Spleen (tissue), 11 donors: ENCODE results near the gene NOM1. TPM values are rescaled to one million over a fixed set of nuclear protein-coding genes. Genes with fewer than 3 reads are reported as not detected.

Experiments
- DNase-seq: peaks from one replicate; pipeline ENCODE4 v3.0.0-alpha.2; 2020
- H3K27ac ChIP-seq, 8 donors: fragments of 200-600 bp; sonication (generic) in 7 of 8; 1 replicate in 4 of 8; 2 replicates in 4 of 8; pipeline versions ENCODE4 v1.5.0 to v1.8.0; 2016 to 2021; ENCODE audit warnings: inconsistent platforms in 4 of 8, mild to moderate bottlenecking in 4 of 8, moderate library complexity in 1 of 8
- H3K27me3 ChIP-seq, 7 donors: fragments of 200-600 bp; sonication (generic) in 6 of 7; replicated peaks in 1 of 7; 1 replicate in 4 of 7; 2 replicates in 3 of 7; pipeline versions ENCODE4 v1.5.0 to v1.8.0; 2016 to 2021; ENCODE audit warnings: inconsistent platforms in 3 of 7, mild to moderate bottlenecking in 1 of 7
- H3K36me3 ChIP-seq, 6 donors: fragments of 200-600 bp; sonication (generic) in 5 of 6; 1 replicate in 4 of 6; 2 replicates in 2 of 6; pipeline versions ENCODE4 v1.5.0 to v1.8.0; 2016 to 2021; ENCODE audit warnings: inconsistent platforms in 2 of 6
- H3K4me1 ChIP-seq, 6 donors: fragments of 200-600 bp; sonication (generic) in 5 of 6; 1 replicate in 3 of 6; 2 replicates in 3 of 6; pipeline versions ENCODE4 v1.5.0 to v1.8.0; 2016 to 2021; ENCODE audit warnings: inconsistent platforms in 3 of 6
- H3K4me3 ChIP-seq, 8 donors: fragments of 200-600 bp; sonication (generic) in 7 of 8; 1 replicate in 4 of 8; 2 replicates in 4 of 8; pipeline versions ENCODE4 v1.5.0 to v1.8.0; 2016 to 2021; ENCODE audit warnings: inconsistent platforms in 4 of 8, mild to moderate bottlenecking in 4 of 8, moderate library complexity in 2 of 8
- H3K9me3 ChIP-seq, 8 donors: fragments of 200-600 bp; sonication (generic) in 7 of 8; 1 replicate in 4 of 8; 2 replicates in 4 of 8; pipeline versions ENCODE4 v1.5.0 to v1.8.0; 2016 to 2021; ENCODE audit warnings: inconsistent platforms in 4 of 8
- CTCF ChIP-seq, 11 experiments: fragments of 200-600 bp in 7 of 11; fragments of 450-650 bp in 4 of 11; sonication (generic) in 4 of 11; IDR thresholded peaks in 8 of 11; conservative IDR thresholded peaks in 3 of 11; 1 replicate in 7 of 11; 2 replicates in 4 of 11; pipeline versions ENCODE4 v1.4.0 to v1.8.0; 2016 to 2021; ENCODE audit warnings: antibody characterized with exemption in 11 of 11, inconsistent platforms in 4 of 11, mild to moderate bottlenecking in 1 of 11
- POLR2A ChIP-seq, 3 donors: fragments of 450-650 bp; IDR thresholded peaks; one replicate each; pipeline ENCODE4 v1.5.1; 2017; ENCODE audit warnings: antibody characterized with exemption in 3 of 3, mild to moderate bottlenecking in 1 of 3
- POLR2AphosphoS5 ChIP-seq, 3 donors: sonication (generic); formaldehyde crosslinking; IDR thresholded peaks; one replicate each; pipeline ENCODE4 v1.5.1; 2017; ENCODE audit warnings: antibody characterized with exemption in 3 of 3
- WGBS, 5 donors: extraction: QIAGEN DNeasy Blood & Tissue Kit in 3 of 5; methylation state at CpG; one replicate each; pipeline versions ENCODE4 v1.1.5 to v1.1.7; 2013 to 2018; 5-methylcytosine and 5-hydroxymethylcytosine counted together
- intact Hi-C: fragments of 100-400 bp; cut with DNase I; formaldehyde crosslinking; loops from one replicate; pipeline ENCODE4 v1.15.0; 2023; ENCODE audit warnings: low total_unique reads
- polyA plus RNA-seq, 3 donors: library from polyadenylated mRNA; stranded (reverse); fragments of 200-250 nt; gene quantifications; one replicate each; pipeline ENCODE4 v1.2.1, GENCODE V29; 2013
- total RNA-seq, 7 donors: library from RNA; depleted of rRNA in 3 of 7; stranded (reverse); fragments of >200 nt in 3 of 7; fragmentation: NEBNext Ultra II Directional in 4 of 7; extraction: Animal tissue kit (Norgen Biotek cat#: 25700) in 4 of 7; gene quantifications; one replicate each; pipeline versions ENCODE4 v1.1.0 to v1.2.1, GENCODE V29; 2016 to 2021
- donor health status: healthy with polysubstance abuse.
- donor health status: DM: no; HTN: no; CAD: no; lungs with moderate emphysema.
- donor health status: DM: no; HTN: no; CAD: no.
- donor health status: Bipolar disorder and iron deficiency.
- donor health status: healthy.
- donor health status: DM: no; HTN: no; CAD: no.
- donor health status: DM: yes; HTN: yes; CAD: no.

The NOM1 gene
- total and polyA plus RNA-seq, 10 donors, result 4.5 to 31.1 (median 22.0) TPM

DNA sequence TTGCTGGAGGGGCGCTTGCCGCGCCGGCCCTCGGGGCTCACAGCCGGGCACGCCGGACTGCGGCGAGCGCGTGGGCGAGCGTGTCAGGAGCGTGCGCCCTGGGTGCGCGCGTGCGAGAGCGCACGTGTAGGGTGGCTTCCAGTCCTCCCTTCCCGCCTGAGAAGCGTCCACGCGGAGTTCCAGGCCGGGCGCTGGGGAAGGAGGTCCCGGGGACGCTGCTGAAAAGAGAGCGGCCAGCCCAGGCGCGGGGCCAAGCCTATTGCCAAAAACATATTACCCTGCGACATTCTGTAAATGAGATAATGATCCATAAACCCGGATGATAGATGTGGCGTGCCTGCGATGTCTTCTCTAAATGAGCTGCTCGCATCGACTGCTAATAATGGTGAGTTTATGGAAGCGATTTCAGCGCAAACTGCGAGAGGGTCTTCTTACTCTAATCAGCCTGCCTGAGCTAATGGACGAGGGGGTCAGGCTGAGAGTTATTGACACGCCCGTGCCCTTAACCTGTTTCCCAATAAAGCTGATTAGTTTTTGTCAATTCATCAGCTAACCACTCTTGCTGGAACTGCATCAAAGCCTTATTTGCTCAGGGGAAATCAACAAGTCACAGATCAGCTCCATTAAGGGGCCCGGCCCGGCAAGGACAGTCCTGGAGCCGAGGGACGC, 69.0 kb downstream of the NOM1 start:
- H3K27ac ChIP-seq, result no peak overlapping the region
- DNase-seq, result no peak
- peak overlapping the region in 3 of 8 donors; percentile 1 to 44 (median 2) for H3K4me3 ChIP-seq
- H3K4me1 ChIP-seq, result peaks cover 16 to 60% (median 41%) of the 10 kb centered on the region in 6 donors
- no peaks in the 10 kb centered on the region for H3K9me3 ChIP-seq
- 5 to 15% (median 6%) methylated on average over 15 to 49 of the region's 49 CpGs for WGBS, 5 donors
- no peaks in the 10 kb centered on the region for H3K36me3 ChIP-seq
- intact Hi-C loops, result no loop called here
- no peak for TF ChIP-seq POLR2AphosphoS5 (IDR thresholded peaks at IDR 0.05)
- TF ChIP-seq POLR2A (IDR thresholded peaks at IDR 0.05), result no peak
- no peak for TF ChIP-seq CTCF (IDR thresholded peaks at IDR 0.05 in 8 of 11, conservative IDR thresholded peaks at IDR 0.05 in 3 of 11)
- H3K27me3 ChIP-seq, result peaks cover 12 to 100% (median 100%) of the 10 kb centered on the region in 7 donors

DNA sequence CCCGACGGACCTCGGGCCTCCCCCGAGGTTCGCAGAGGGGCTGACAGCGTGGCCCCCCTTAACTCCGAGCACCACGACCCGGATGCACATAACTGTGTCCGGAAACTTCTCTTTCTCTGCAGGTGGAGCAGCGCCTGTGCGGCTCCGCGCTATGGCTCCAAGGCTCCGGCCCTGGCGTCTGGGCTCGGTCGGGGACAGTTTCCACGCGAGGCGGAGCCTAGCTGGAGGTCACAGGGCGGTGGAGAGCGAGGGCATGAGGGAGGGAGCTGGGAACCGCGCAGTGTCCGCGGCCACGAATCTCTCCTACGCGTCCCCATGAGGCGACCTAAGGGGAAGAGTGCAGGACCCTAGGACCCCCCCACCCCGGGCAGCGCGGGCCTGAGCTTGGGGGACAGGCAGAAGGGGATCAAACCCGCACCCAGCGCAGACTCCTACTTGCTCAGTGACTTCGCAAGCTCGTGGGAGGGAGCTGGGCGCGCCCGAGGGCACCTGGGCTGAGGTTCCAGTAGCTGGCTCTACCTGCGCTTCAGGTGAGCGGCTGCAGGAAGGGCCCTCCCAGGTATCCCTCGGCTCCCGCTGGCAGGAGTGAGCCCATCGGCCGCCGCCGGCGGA, 69.6 kb downstream of the NOM1 start:
- peak; percentile 66 for DNase-seq
- peaks cover 16 to 60% (median 41%) of the 10 kb centered on the region in 6 donors for H3K4me1 ChIP-seq
- WGBS, 5 donors, result 2 to 5% (median 4%) methylated on average over 36 to 50 of the region's 50 CpGs
- H3K27me3 ChIP-seq, result peaks cover 12 to 100% (median 96%) of the 10 kb centered on the region in 7 donors
- TF ChIP-seq CTCF (IDR thresholded peaks at IDR 0.05 in 8 of 11, conservative IDR thresholded peaks at IDR 0.05 in 3 of 11), result no peak
- intact Hi-C loops, result no loop called here
- peak overlapping the region in 3 of 8 donors; percentile 1 to 44 (median 2) for H3K4me3 ChIP-seq
- H3K27ac ChIP-seq, result no peak overlapping the region
- no peaks in the 10 kb centered on the region for H3K9me3 ChIP-seq
- H3K36me3 ChIP-seq, result no peaks in the 10 kb centered on the region

- Histone ChIP-seq H3K27me3 (peaks cover 12 to 100% (median 96%) of the 10 kb centered on the region in 7 donors), H3K27ac (no peak overlapping the region), H3K36me3 (no peaks in the 10 kb centered on the region), H3K9me3 (no peaks in the 10 kb centered on the region), H3K4me1 (peaks cover 16 to 60% (median 41%) of the 10 kb centered on the region in 6 donors), H3K4me3 (peak overlapping the region in 1 of 8 donors; percentile 44)
- 10 to 17% (median 12%) methylated on average over 25 of the region's 25 CpGs for WGBS, 5 donors
- no peak for DNase-seq
- TF ChIP-seq POLR2A (IDR thresholded peaks at IDR 0.05) (no peak), POLR2AphosphoS5 (IDR thresholded peaks at IDR 0.05) (peak in 1 of 3 donors; percentile 9)
- intact Hi-C loops, result no loop called here
Measured at GRCh38 chr7:157019718-157020451, 70.4 kb downstream of the NOM1 start.

- peak overlapping the region in 4 of 8 donors; percentile 13 to 55 (median 19) for H3K4me3 ChIP-seq
- no peak overlapping the region for H3K27ac ChIP-seq
- peaks cover 12 to 100% (median 96%) of the 10 kb centered on the region in 7 donors for H3K27me3 ChIP-seq
- WGBS, 5 donors, result 4 to 7% (median 5%) methylated on average over 21 to 38 of the region's 38 CpGs
- intact Hi-C loops, result no loop called here
- no peak for TF ChIP-seq POLR2A (IDR thresholded peaks at IDR 0.05)
- TF ChIP-seq CTCF (IDR thresholded peaks at IDR 0.05 in 8 of 11, conservative IDR thresholded peaks at IDR 0.05 in 3 of 11), result peak in 1 of 11 experiments; percentile 13
- H3K9me3 ChIP-seq, result no peaks in the 10 kb centered on the region
- peaks cover 16 to 60% (median 41%) of the 10 kb centered on the region in 6 donors for H3K4me1 ChIP-seq
- DNase-seq, result no peak
- H3K36me3 ChIP-seq, result no peaks in the 10 kb centered on the region
Measured at GRCh38 chr7:157020514-157021070, 71.1 kb downstream of the NOM1 start.
